CD4-positive, alpha-beta T cell treated with Interleukin-12 subunit alpha and Interleukin-12 subunit beta, for 1 hour (primary cell): Measurements from ENCODE around the gene CYP39A1.

Experiments used
- DNase-seq: peaks from one replicate; pipeline ENCODE4 v3.0.0-alpha.2; 2020

The CYP39A1 gene

DNA sequence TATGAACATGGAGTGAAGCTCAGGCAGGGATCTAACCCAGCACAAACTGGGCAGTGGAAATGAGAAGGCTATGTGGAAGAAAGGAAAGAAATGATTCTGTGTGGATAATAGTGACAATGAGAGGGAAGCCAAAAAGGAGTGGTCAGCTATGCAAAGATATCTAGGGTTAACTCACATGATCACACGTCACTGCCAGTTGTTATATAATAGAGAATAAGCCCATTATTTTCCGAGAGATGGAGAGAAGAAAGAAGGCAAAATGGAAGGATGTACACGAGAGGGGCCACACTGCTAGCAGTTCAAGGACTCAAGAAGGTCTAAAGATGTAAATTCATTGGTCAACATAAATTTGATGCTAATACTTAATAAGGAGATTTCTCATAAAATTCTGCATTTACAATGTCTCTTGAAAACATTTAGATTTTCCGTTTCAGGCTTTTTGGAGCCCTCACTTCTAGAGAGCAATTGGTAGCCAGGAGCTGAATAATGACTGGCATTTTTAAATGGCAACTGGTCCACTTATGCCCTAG is 142.6 kb downstream of the CYP39A1 start:
- DNase-seq: no peak

GRCh38 chr6:46509063-46509462 is 143.6 kb downstream of the CYP39A1 start:
- no peak for DNase-seq

DNA sequence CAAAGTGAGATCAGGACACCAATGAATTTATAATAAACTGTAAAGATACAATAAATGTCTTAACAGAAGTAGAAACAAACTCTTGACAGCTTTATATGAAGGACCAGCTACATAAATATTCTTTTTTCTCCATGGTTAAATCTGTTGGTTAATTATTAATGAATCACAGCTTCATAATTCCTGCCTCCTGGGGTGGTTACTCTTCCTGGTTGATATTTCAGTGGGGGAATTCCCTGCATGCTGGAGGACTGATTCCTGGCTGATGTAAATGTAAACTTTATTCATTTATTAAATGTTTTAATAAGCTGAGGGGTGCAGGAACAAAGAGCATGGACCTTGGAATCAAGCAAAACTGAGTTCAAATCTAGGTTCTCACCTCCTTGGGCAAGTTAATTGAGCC is 145.2 kb downstream of the CYP39A1 start:
- DNase-seq: no peak

DNA sequence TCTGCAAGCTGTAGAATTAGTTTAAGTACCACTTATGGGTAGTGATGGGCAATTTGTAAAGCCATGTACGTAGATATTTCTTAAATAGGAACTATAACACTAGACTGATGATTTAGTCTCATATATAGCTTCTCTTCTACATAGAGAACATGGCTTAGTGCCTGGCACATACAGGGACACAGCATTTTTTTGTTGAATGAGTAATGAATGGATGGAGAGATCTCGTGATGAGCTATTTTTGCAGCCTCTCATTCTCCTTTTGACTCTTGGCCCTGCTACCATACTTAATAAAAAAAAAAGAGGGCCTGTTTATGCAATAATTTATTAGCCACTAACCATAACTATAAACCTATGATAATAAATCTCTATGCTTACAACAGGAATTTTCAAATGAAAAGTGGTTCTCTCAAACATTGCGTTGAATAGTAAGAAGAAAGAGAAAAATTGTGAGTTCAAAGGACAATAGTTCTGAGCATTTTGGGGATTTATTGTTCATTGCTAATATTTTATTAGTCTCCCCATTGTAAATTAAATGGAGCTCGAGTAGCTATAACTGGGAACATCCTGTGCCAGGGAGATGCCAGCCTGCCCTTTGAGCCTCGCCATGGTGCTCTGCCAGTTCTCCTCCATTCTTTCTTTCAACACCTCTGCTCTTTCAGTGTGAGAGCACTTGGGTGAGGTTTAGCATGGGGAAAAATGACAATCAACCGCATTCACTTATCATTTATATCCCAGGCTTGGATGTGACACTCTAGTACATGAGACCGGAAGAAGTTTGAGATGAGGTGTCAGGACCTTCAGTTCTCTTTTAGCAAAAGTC is 146.7 kb downstream of the CYP39A1 start:
- no peak for DNase-seq

DNA sequence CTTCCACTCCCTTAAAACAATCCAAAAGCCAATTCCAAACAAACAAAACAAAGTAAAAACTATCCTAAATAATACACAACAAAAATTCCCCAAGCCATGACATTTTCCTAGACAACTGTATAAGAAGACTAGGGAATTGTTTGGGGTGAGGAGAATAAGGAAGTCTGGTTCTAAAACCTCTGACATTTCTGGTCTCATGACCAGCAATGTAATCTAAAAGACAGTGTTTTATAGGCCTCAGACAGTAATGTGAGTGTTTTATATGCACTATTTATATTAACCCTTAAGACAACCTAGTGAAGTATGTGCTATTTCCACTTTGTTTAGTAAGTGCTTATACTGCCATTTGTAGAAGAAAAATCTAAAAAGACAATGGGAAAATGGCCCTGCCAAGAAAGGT is 148.4 kb downstream of the CYP39A1 start:
- DNase-seq: no peak

DNA sequence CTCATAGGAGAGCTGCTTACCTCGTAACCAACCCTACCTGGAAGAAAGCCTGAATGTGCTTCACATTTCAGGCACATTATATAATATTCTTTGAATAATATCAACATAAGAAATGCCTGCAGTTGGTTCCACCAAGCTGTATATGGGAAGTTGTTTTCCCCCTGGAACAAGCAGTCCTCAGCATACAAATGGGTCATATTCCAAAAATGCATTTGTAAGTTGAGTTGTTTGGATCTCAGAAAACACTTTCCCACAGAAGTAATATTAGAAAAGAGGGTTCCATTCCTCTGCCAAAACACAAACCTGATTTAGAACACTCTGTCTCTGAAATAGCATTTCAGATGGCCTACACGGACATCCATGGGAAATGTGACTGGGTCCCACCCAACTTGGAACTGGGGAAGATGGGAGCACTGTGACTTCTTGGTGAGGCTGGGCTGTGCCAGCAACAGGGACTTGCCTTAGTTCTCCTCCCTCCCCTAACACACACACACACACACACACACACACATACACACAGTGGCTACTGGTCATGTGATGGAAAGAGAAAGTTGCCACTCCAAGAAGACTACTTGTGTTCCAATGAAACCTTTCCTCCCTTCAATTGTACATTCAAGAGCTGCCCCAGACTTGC is 150.0 kb downstream of the CYP39A1 start:
- DNase-seq: no peak

GRCh38 chr6:46501136-46502089 is 151.2 kb downstream of the CYP39A1 start:
- no peak for DNase-seq

- no peak for DNase-seq
Observed at GRCh38 chr6:46500382-46500781, 152.2 kb downstream of the CYP39A1 start.
